GM19193 (cell line): Measurements from ENCODE around the gene ARFGAP1.

ENCODE experiments used
- POLR2A ChIP-seq: IDR thresholded peaks from 4 replicates; pipeline ENCODE4 v1.6.1; 2011; ENCODE audit not compliant: insufficient read depth, insufficient read length; ENCODE audit errors: extremely low read depth

Gene ARFGAP1

DNA sequence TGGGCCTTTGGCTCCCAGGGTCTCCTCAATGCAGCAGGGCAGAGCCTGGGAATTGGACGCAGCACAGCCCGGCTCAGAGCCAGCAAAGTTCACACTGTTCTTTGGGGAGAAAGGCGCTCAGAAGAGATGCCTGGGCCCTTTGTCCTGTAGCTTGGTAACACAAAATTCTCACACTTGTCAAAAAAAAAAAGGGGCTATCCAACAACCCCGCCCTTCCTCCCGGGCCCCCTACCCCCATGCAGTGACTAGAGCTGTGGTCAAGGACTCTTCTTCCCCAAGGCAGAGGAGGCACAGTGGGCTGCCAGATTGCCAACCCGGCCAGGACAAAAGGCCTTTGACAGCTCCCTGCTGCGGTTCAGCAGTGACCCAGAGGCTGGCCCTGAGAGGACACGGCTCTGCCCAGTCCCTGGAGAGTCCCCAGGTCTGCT is 20.3 kb upstream of the ARFGAP1 start:
- no peak for TF ChIP-seq POLR2A

DNA sequence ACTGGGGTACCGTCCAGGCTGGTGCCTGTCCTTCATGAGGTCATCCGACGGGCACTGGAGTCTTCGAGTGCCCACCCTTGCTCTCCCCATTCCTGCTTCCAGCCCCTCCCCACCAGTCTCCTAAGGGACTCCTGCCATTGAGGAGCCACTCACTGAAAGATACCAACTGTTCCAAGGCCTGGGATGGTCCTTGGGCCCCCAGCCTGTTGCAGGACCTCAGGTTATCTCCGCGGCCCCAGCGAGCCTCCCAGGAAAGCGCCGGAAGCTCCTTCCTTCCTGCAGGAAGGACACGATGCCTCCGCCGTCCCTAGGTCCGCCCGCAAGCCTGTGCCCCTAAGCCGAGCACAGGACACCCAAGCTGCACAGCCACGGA is 19.6 kb upstream of the ARFGAP1 start:
- TF ChIP-seq POLR2A, result no peak

DNA sequence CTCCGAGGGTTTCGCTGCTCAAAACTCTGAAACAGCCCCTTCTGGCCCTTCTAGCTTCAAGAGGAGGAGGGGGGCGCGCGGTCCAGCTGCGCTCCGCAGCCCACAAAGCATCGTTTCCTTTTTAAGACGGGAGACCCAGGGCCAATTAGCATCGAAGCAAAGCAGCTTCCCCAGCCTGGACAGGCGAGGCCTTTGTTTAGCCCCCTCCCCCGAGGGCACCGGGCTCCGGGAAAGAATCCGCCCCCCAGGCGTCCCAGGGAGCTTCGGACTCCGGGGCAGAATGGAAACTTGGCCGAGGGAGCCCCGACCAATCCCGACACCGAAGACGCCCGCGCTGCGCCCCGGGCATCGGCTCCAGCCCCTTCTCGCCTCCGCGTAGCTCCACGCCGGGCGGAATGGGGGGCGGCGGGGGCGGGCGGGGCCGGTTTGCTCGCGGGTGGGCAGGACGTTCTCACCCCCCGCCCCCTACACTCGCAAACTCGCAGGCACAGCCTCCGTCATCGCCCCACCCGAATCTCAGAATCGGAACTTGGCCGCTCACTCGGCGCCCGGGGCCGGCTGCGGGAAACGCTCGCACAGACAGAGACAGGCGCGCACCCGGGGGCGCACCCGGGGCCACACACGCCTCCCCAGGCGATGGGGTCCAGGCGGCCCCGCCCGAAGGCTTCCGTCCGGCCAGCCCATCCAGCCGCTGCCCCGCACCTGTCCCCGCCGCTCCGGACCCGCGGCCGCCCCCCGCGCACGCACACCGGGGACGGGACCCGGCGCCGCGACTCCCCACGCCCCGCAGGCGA is 19.0 kb upstream of the ARFGAP1 start:
- TF ChIP-seq POLR2A, result no peak

DNA sequence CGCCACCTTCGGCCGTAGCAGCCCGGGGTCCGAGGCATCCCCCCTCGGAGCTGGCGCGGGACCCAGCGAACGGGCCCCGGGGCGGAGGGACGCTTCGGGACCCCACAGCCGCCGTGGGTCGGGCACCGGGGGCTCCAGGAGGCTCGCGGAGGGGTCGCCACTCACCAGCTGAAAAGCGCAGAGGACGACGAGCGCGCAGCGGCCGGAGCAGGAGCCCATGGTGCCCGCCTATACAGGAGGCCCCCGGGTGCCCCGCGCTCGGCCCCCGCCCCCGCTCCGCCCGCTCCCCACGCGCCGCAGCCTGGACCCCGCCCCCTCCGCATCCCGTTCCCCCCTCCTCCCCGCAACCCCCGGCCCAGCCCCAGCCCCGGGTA is 18.4 kb upstream of the ARFGAP1 start, which contains the start of gene NKAIN4:
NKAIN4 (minus strand) TSS at position 232 of the 374 bp plus-strand sequence; CDS start at position 219, 13 bp downstream.
- TF ChIP-seq POLR2A, result no peak

DNA sequence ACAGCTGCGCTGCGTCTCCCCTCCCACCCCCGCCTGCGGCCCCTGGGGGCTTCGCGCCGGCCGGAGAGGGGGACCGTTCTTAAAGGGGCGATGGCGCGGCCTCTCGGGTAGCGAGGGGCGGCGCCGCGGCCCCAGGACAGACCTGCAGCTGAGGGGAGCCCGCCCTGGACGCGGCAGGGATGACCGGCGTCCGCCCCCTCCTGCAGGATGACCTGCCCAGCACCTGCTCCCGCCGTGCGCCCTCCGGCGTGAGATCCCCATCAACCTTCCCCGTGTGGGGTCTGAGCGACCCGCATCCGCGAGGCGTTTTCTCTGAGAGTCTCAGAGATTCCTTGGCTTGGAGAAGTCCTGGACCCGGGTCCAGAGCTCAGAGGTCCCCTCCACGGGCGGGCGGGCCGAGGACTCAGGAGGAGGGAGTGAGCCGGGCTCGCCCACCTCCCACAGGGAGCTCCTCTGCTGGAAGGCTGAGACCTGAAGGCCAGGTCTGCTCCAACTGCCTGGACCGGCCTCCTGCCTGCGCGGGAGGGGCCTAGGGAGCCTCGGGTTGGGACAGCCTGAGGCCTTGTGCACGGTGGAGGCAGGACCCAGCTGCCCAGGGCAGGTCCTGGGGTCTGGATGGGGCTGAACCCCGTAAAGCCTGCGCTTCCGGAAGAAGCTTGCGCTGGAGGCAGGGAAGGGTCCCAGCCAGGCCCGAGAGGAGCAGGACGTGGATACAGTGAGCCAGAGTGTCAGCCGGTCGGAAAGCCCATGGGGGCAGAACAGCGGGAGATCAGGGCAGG is 17.8 kb upstream of the ARFGAP1 start:
- TF ChIP-seq POLR2A, result no peak

DNA sequence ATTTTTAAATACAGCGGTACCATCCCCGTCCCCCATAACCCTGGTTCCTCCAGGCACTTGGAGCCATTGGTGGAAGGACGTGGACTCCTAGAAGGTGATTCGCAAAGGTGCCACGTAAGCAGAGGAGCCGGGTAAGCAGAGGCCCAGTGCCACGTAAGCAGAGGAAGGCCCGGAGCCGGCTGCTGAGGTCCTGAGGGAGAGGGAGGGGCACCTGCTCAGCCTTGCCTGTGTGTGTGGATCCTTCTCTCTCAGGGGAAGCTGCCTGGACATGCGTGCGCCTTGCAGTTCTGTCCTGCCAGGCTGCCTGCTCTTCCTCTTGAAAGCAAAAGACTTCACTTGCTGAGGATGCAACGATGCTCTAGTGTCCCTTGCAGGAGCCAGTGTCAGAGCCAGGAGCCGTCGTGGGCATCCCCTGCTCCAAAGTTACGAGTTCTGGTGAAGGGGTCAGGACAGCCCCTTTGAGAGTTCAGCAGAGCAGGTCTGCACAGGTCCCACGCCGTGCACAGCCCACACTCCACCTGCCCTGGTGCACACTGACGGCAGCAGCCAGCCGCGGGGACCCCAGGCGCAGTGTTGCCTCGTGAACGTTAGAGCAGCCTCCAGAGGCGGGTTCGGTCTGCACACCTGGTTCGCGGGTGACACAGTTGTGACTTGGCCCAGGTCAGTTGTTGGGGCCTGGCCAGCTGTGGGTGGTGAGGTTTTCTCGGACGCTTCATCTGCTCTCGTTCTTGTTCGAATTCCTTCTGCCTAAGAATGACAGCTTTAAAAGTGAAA is 16.5 kb upstream of the ARFGAP1 start:
- TF ChIP-seq POLR2A, result no peak

DNA sequence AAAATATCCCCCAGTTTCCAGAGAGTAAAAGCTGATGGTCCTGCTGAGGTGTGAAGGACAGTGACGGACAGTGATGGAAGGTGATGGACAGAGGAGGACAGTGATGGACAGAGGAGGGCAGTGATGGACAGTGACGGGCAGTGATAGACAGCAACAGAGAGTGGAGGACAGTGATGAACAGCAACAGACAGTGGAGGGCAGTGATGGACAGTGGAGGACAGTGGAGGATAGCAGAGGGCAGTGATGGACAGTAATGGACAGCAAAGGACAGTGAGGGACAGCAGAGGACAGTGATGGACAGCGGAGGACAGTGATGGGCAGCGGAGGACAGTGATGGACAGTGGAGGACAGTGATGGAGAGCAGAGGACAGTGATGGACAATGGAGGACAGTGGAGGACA is 15.7 kb upstream of the ARFGAP1 start:
- TF ChIP-seq POLR2A, result no peak

DNA sequence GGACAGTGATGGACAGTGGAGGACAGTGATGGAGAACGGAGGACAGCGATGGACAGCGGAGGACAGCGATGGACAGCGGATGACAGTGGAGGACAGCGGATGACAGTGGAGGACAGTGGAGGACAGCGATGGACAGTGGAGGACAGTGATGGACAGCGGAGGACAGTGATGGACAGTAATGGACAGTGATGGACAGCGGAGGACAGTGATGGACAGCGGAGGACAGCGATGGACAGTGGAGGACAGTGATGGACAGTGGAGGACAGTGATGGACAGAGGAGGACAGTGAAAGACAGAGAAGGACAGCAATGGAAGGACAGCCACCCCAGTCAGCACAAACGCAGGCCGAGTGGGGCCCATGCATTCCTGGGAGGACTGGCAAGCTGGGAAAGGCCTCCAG is 15.0 kb upstream of the ARFGAP1 start:
- no peak for TF ChIP-seq POLR2A

DNA sequence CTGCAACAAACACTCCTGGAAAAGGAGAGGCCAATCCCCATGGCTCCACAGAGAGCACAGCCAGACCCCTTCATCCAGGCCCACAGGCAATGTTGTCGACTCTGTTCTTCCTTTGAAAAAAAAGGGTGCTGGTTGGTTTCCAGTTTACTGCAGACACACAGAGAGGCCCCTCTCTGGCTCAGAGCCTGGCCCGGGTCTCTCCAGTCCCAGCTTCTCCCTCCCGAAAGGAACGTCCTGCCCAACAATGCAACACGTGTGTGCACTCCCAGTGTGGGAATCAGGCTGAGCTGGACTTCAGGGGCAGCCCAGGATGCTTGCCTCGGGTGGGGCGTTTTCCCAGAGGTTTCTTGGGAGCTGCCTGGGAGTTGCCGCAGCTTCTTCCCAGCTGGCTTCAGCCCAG is 13.8 kb upstream of the ARFGAP1 start:
- TF ChIP-seq POLR2A, result no peak

DNA sequence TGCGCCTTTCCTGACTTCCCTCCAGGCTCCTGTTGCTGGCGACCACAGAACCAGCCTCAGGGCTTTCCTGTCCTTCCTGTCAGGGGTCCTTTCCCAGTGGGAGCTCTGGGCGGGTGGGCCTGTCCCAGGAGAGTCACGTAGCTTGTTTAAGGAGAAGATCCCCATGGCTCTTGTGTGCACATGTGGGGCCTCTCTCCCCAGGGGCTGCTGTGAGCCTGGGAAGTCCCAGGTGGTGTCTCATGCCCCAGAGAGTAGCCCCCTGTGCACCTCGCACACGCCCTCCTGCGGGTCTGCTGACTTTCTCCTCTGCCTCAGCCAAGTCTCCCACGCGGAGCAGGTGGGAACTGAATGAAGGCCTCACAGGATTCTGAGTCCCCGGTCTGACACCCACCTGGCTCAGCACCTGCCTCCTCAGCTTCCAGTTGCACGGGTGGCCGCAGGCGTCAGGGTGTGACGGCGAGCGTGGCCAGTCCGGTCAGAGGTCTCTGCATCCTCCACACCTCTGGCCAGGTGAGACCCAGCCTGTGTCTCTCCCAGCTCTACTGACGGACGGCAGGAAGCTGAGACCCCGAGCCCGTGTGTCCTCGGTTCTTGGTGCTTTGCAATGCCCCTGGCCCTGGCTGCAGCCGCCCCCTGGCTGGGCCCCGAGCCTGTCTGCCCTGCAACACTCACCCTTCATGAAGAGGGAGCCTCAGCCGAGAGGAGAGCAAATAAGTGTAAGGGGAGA is 12.7 kb upstream of the ARFGAP1 start:
- TF ChIP-seq POLR2A, result no peak

DNA sequence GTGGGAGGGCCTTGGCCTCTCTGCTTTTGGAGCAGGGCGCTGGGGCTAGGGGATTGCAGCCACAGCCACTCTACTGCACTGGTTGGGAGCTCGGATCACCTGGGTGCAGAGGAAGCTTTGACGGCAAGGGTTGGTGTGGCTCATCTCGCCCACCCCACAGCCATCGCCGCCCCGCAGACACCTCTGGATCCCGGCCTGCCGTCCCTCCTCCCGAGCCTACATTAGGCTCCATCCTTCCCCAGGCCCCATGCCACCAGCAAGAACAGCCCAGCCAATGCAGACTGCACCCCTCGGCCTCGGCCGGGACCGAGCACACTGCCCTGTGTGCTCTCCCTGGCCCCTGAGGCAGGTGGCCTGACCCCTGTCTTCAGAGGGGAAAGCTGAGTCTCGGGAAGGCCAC is 12.1 kb upstream of the ARFGAP1 start:
- TF ChIP-seq POLR2A, result no peak

DNA sequence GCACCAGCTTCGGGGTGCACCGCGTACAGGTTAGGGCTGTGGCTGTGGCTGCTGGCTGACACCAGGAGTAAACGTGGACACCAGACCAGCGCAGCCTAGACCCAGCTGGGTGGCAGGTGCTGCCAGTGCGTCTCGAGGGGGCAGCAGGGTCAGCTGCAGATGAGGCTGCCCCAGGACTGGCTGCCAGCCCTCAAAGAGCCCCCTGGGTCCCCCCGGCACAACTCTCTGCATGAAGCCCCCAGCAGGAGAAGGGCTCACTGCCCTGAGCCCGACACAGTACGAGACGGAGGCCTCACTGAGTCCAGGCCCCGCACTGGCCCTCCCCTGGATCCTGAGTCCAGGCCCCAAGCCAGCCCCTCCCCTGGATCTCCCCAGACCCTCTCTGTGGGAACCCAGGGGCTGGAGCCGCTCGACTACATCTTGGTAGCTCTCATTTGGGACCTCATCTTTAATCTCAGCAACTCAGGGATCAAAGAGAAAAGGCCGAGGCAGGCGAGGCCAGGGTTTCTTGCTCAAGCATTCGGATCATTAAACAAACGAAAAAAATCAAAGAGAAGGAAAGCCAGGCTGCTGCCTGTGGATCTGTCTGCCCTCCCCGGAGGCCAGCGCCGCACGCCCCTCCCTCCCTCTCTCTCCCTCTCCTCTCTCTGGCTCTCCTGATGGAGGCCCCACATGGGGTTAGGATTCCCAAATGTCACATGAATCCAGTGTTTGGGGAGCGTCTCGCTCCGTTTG is 11.4 kb upstream of the ARFGAP1 start:
- TF ChIP-seq POLR2A, result no peak

DNA sequence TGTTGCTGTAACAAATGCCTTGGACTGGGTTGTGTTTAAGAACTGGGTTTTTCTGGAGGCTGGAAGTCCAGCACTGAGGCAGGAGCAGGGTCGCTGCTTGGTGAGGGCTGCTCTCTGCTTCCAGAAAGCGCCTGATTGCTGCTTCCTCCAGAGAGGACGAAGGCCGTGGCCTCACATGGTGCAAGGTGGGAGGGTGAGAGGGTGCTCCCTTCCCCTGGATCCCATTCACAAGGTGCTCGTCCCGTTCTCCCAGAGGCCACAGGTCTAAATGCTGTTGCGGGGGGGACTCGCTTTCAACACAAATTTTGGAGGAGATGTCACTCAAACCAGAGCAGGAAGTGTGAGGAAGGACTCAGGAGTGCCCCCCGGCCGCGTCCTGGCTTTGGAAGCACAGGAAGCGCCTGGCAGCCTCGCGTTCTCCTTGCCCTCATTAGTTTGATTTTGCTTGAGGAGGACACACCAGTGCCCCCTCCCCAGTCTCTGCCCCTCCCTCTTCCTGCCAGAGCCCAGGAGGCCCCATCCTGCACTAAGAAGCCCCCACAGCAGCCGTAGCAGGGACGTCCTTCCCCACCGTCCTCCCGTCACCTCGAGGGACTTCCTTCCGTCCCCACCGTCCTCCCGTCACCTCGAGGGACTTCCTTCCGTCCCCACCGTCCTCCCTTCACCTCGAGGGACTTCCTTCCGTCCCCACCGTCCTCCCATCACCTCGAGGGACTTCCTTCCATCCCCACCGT is 10.7 kb upstream of the ARFGAP1 start:
- no peak for TF ChIP-seq POLR2A
